GM18508 (cell line): ENCODE measurements around the gene MYO18A.

Source experiments
- ATAC-seq: cut with Tn5 transposase; IDR thresholded peaks from one replicate; pipeline ENCODE4 v1.9.1; 2021; ENCODE audit warnings: moderate number of reproducible peaks; ENCODE audit not compliant: insufficient read depth, unreplicated experiment

MYO18A gene

DNA sequence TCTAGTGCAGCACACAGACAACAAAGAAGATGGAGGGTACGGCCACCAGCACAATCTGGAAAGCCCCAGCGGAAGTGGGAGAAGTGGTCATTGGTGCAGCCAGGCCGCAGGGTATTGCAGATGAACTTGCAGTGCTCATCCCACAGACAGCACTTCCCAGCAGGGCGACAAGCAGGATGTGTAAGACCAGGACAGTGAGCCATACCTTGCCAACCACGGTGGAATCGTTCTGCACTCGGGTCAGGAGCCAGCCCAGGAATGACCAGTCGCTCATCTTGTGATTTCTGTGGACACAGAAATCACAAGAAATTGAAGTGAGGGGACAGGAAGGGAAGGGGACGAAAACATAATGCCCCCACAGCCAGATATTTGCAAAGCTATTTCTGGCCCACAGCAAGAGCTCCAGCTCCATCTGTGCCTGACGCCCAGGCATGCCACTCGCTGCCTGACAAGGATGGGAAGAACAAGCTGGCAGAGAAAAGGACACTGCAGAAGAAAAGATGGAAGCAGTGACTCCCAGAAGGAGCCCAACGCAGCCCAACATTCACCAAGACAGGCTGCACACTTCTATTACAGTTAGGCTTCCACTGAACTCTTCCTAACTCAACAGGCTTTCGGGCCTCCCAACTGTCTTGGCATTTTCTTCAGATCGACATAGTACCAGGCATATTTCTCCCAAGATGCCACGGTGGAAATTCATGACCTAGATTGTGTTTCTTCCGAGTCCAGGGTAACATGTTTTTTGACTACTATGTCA is 17.5 kb upstream of the MYO18A start:
- ATAC-seq: no peak

DNA sequence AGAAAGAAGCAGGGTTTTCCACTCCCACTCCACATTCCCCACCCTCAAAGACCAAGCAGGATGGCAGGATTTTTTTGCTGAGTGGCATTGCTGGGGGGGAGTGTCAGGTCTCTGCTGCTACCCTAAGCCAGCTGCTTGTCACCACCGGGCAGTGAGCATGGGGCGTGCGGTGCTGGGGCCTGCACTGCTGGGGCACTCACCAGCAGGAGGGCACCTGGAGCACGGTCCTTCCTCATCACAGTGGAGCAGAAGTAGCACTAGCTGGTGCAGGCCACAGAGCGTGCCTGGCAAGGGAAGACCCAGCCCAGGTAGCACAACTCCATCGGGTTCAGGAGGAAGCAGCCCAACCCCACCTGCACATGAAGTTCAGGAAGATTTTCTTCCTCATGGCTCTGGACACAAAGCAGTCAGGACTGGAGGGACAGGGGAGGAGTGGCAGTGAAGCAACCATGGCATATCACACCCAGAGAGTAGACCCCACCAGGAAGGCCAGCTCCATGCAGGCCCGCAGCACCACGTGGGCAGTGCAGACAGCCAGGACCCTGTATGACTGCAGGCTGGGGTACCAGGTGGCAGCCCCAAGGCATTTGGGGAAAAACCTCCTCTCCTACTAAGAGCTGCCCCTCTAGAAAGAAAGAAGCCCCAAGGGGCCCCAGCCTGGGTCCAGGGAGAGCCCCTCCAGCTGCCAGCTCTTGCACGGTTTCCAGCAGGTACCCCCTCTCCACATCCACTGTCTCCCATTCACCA is 16.7 kb upstream of the MYO18A start:
- ATAC-seq: no peak

GRCh38 chr17:29195465-29196081 is 15.4 kb upstream of the MYO18A start:
- ATAC-seq: no peak

DNA sequence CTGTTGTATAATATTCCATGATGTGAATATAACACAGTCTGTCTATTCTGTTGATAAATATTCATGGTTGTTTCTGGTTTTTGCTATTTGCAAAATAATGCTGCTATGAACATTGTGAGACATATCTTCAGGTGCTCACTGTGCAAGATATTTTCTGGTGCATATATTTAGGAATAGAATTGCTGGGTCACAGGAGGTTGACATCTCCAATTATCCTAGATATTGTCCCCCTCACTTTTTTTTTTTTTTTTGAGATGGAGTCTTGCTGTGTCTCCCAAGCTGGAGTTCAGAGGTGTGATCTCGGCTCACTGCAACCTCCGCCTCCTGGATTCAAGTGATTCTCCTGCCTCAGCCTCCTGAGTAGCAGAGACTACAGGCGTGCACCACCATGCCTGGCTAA is 14.5 kb upstream of the MYO18A start:
- no peak for ATAC-seq

DNA sequence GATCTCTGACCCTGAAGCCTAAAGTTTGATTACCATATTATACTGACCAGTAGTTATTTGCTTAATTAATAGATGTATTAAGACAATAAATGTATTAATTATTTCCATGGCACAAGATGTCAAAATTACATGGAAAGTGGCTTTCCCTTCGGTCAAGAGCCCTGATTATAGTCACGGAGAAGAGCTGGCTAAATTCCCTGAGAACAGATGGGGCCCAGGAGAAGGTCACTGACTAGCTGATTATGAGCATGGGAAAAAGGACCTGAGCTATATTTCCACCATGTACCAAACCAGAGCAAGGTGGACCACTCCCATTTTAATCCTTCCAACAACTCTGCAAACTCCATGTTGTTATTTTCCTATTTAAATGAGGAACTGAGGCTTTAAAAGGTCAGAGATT is 12.9 kb upstream of the MYO18A start:
- ATAC-seq: no peak

GRCh38 chr17:29190592-29191207 is 10.5 kb upstream of the MYO18A start:
- no peak for ATAC-seq

GRCh38 chr17:29190039-29190438 is 9.8 kb upstream of the MYO18A start:
- no peak for ATAC-seq

DNA sequence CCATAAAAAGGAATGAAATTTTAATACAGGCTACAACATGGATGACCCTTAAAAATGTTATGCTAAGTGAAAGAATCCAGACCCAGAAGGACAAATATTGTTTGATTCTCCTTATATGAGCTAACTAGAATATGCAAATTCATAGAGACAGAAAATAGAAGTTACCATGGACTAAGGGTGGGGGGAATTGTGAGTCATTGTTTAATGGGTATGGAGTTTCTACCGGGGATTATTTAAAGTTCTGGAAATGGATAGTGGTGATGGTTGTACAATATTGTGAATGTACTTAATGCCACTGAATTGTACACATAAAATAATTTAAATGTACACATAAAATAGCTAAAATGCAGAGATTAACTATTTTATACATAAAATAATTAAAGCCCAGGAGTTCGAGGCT is 9.2 kb upstream of the MYO18A start:
- ATAC-seq: no peak

- no peak for ATAC-seq
These were observed 1.0 kb upstream of the MYO18A start for GRCh38 chr17:29181226-29181625.

DNA sequence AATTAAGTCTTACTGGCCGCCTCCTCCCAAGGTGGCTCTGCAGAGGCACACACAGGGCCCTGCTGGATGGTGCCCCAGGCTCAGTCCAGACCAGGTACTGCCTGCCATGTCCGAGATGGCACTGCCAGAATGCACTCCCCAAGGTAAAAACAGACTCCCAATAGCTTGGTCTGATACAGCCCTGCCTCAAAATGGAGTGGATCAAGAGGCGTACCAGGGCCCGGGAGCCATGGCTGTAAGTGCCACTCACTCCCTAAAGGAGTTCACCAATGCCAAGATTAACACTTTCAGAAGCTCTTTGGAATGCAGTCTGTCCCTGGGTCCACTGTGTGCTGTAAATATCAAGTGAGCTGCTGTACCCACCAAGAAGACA is 576 bp upstream of the MYO18A start:
- no peak for ATAC-seq

DNA sequence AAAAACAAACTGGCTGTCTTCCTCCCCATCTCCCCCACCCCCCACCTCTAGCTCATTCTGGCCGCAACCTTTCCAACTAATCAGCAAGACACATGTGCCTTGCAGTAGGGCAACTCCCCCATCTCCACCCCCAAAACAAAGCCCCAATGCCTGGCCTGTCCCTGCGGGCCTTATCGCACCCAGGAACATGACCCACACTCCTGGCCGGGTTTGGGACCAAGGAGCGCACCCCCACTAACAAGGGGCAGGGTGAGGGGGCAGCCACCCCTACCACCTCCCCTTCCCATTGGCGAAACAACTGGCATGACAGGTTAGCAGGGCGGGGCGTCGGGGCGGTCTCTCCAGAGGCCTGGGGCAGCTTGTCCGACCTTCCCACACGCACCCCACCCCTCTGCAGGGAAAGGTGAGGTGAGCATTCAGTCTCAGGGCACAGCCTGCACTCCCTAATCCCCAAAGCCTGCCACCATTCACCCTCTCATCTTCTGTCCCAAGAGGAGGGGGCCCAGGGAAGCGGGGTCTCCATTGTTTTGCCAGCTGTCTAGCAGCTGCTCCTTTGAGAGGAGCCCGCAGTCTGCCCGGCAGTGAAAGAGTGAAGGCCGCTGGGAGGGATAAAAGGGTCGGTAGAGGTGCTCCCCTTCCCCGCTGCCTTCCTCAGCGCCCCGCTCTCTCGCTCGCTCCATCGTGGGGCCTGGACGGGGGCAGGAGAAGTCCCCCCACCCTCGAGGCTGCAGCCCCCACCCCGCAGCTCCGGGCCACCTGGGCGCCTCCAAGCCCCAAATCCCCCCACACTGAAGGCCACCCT is 765 bp downstream of the MYO18A start:
- no peak for ATAC-seq

DNA sequence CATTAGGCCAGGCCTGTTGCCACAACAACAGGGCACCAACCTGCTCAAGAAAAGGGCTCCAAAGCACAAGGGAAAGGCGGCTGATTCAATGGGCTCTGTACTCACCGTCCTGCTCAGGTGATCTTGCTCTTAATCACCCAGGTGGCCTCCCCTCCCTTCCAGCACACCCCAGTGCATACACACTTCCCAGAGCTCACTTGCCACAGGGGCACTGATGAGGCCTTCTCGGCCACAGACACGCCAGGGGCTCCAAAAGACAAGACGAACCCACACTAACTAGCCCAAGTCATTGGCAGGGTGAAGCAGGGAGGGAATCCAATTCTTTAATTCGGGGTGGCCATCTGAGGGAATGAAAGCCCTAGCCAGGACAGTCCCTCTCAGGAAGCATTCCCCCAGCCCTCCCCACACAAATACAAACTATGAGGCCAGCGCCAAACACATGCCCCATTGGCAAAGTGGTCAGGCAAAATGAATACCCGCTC is 1.4 kb downstream of the MYO18A start:
- ATAC-seq: no peak

GRCh38 chr17:29177871-29178749 is 2.1 kb downstream of the MYO18A start:
- ATAC-seq: no peak

DNA sequence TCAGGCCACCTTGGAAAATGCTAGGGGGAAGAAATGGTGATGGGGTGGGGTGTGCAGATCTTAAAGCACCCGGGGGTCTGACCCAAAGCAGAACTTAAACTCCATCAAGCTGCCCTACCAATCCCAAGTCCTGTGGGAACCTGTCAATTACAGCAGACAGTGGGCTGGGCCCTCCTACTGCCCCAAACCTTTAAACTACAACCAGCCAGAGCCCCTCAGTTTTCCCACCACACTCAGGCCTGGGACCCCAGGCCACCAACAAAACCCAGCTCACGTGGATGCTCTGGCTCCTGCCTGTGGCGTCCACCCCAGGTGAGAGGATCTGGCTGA is 2.7 kb downstream of the MYO18A start:
- no peak for ATAC-seq

GRCh38 chr17:29176558-29177351 is 3.4 kb downstream of the MYO18A start:
- ATAC-seq: no peak

DNA sequence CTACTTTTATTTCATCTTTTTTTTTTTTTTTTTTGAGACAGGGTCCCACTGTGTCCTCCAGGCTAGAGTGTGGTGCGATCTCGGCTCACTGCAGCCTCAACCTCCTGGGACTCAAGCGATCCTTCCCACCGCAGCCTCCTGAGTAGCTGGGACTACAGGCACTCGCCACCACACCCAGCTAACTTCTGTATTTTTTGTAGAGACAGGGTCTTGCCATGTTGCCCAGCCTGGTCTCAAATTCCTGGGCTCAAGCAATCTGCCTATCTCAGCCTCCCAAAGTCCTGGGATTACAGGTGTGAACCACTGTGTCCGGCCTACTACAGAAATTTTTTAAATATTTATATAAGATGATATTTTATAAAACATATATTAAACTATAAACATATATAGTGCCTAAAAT is 4.8 kb downstream of the MYO18A start:
- ATAC-seq: no peak

DNA sequence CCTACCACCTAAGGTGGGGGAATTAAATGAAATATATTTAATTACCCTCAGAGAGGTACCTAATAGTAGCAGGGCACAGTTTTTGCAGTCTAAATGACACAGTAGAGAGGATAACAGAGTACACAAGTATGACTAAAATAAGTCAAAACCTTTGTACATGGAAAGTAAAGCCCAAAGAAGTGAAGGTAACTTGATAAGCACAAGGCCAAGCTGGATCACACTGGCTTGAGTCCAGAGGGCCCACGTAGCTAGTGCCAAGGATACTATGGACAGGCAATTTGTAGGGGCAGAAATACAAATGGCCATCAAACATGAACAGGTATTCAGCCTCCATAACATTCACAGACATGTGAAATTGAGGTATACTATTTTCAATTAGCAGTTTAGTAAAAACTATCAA is 7.6 kb downstream of the MYO18A start:
- ATAC-seq: no peak

DNA sequence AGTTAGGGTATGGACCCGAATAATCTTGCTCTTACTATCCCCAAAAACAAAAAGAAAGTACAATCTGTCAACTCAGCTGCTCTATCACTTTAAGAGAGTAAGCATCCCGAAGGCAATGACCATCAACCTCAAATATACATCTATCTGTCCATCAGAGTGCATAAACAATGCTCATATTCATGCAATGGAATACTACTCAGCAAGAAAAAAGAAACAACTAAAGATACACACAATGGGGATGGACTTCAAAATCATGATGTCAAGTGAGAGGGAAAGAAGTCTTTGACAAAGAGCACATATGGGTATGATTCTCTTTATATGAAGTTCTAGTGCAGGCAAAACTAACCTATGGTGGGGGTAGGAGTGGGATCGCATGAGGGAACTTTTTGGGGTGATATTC is 9.5 kb downstream of the MYO18A start:
- no peak for ATAC-seq
